Astrocyte (in vitro differentiated cells and primary cell): ENCODE results near the gene COL26A1. TPM values are rescaled to one million over a fixed set of nuclear protein-coding genes. Genes with fewer than 3 reads are reported as not detected.
"Not testable (repeated sequence)": the region's sequence is repeated elsewhere in the genome, so short reads cannot be mapped to it uniquely, and the experiment has no call there.

ENCODE experiments used
- DNase-seq: peaks from one replicate; pipeline ENCODE4 v3.0.0-alpha.2; 2010; ENCODE audit warnings: low read depth
- FAIRE-seq: peaks from 2 replicates; lab custom pipeline; 2011; peaks lifted over from hg19 to GRCh38; lab: Jason Lieb, UNC
- H2AFZ ChIP-seq: 2 replicates; pipeline ENCODE4 v1.6.0; 2012; ENCODE audit warnings: low read depth, low read length, inconsistent platforms
- H3K27ac ChIP-seq: 2 replicates; pipeline ENCODE4 v1.5.1; 2011; ENCODE audit warnings: low read depth, low read length, inconsistent platforms
- H3K27me3 ChIP-seq: 2 replicates; pipeline ENCODE4 v1.6.0; 2011; ENCODE audit warnings: low read length, inconsistent platforms; ENCODE audit not compliant: insufficient read depth
- H3K36me3 ChIP-seq: 2 replicates; pipeline ENCODE4 v1.5.1; 2011; ENCODE audit warnings: low read length, inconsistent platforms; ENCODE audit not compliant: insufficient read depth
- H3K4me1 ChIP-seq: 2 replicates; pipeline ENCODE4 v1.5.1; 2011; ENCODE audit warnings: low read length, inconsistent platforms; ENCODE audit not compliant: insufficient read depth
- H3K4me2 ChIP-seq: 2 replicates; pipeline ENCODE4 v1.6.0; 2012; ENCODE audit warnings: low read length, inconsistent platforms
- H3K4me3 ChIP-seq: 2 replicates; pipeline ENCODE4 v1.5.1; 2011; ENCODE audit warnings: low read depth, mild to moderate bottlenecking, low read length, inconsistent platforms; ENCODE audit not compliant: insufficient read depth
- H3K79me2 ChIP-seq: 2 replicates; pipeline ENCODE4 v1.6.0; 2012; ENCODE audit warnings: mild to moderate bottlenecking, low read length, inconsistent platforms; ENCODE audit not compliant: insufficient read depth
- H3K9ac ChIP-seq: 2 replicates; pipeline ENCODE4 v1.6.0; 2012; ENCODE audit warnings: mild to moderate bottlenecking, low read length, inconsistent platforms
- H3K9me3 ChIP-seq: 2 replicates; pipeline ENCODE4 v1.5.1; 2012; ENCODE audit warnings: low read depth, mild to moderate bottlenecking, low read length, inconsistent platforms; ENCODE audit not compliant: insufficient read depth
- H4K20me1 ChIP-seq: 2 replicates; pipeline ENCODE4 v1.6.0; 2012; ENCODE audit warnings: low read length, inconsistent platforms; ENCODE audit not compliant: insufficient read depth
- H3K27ac Mint-ChIP-seq: one replicate; pipeline ENCODE4 v1.8.0; 2021; ENCODE audit warnings: mild to moderate bottlenecking, mixed read lengths; ENCODE audit not compliant: unreplicated experiment
- H3K27me3 Mint-ChIP-seq: one replicate; pipeline ENCODE4 v1.8.0; 2021; ENCODE audit warnings: low read depth, mixed read lengths; ENCODE audit not compliant: unreplicated experiment
- H3K36me3 Mint-ChIP-seq: one replicate; pipeline ENCODE4 v1.8.0; 2021; ENCODE audit warnings: low read depth, mixed read lengths; ENCODE audit not compliant: unreplicated experiment
- H3K4me1 Mint-ChIP-seq: one replicate; pipeline ENCODE4 v1.8.0; 2021; ENCODE audit warnings: low read depth, mixed read lengths; ENCODE audit not compliant: unreplicated experiment
- H3K4me3 Mint-ChIP-seq: one replicate; pipeline ENCODE4 v1.8.0; 2021; ENCODE audit warnings: mild to moderate bottlenecking, moderate library complexity, mixed read lengths; ENCODE audit not compliant: unreplicated experiment
- H3K9me3 Mint-ChIP-seq: one replicate; pipeline ENCODE4 v1.8.0; 2021; ENCODE audit warnings: mild to moderate bottlenecking, mixed read lengths; ENCODE audit not compliant: unreplicated experiment
- CTCF ChIP-seq: IDR thresholded peaks from 2 replicates; pipeline ENCODE4 v1.5.1; 2011; ENCODE audit warnings: low read depth, mild to moderate bottlenecking, inconsistent platforms, low read length, moderate library complexity; ENCODE audit not compliant: insufficient read depth
- EZH2 ChIP-seq: IDR thresholded peaks from 2 replicates; pipeline ENCODE4 v1.6.1; 2012; ENCODE audit warnings: mild to moderate bottlenecking, low read length, inconsistent platforms; ENCODE audit not compliant: insufficient read depth
- total RNA-seq: library from RNA; stranded (reverse); gene quantifications from 2 replicates; pipeline ENCODE4 v1.2.1, GENCODE V29; 2021

Gene COL26A1
- total RNA-seq, 1 donor from 2014 or later, result 7.1 TPM

GRCh38 chr7:101347477-101347876, 15.2 kb upstream of the COL26A1 start:
- Histone ChIP-seq H3K36me3 (no peaks in the 10 kb centered on the region), H3K4me2 (no peak overlapping the region), H3K9ac (no peak overlapping the region), H3K27ac (no peak overlapping the region), H3K4me3 (no peak overlapping the region), H2AFZ (no peak overlapping the region), H3K27me3 (no peaks in the 10 kb centered on the region), H3K79me2 (no peaks in the 10 kb centered on the region), H4K20me1 (no peaks in the 10 kb centered on the region), H3K4me1 (no peaks in the 10 kb centered on the region), H3K9me3 (no peaks in the 10 kb centered on the region)
- peaks cover 36% of the 10 kb centered on the region for H3K27me3 Mint-ChIP-seq
- TF ChIP-seq CTCF, result no peak
- TF ChIP-seq EZH2, result no peak
- H3K4me1 Mint-ChIP-seq, result no peaks in the 10 kb centered on the region
- DNase-seq (no peak), FAIRE-seq (no peak)
- H3K9me3 Mint-ChIP-seq, result peaks cover 6% of the 10 kb centered on the region
- H3K27ac Mint-ChIP-seq, result no peak overlapping the region
- no peak overlapping the region for H3K4me3 Mint-ChIP-seq
- H3K36me3 Mint-ChIP-seq, result no peaks in the 10 kb centered on the region

- not testable (repeated sequence) for H4K20me1 ChIP-seq, H3K4me2 ChIP-seq, H3K9ac ChIP-seq, H3K9me3 Mint-ChIP-seq, H3K79me2 ChIP-seq, H3K4me1 ChIP-seq, DNase-seq, H3K27ac ChIP-seq, H3K27ac Mint-ChIP-seq, H3K27me3 ChIP-seq, H3K36me3 ChIP-seq, FAIRE-seq, H3K36me3 Mint-ChIP-seq, H3K4me1 Mint-ChIP-seq, H2AFZ ChIP-seq, H3K4me3 ChIP-seq, H3K4me3 Mint-ChIP-seq, H3K9me3 ChIP-seq
- peaks cover 33% of the 10 kb centered on the region for H3K27me3 Mint-ChIP-seq
These were observed 14.1 kb upstream of the COL26A1 start for GRCh38 chr7:101348456-101349067.

- H3K4me1 Mint-ChIP-seq, H2AFZ ChIP-seq, H3K4me1 ChIP-seq, H3K4me2 ChIP-seq, H3K4me3 Mint-ChIP-seq, H4K20me1 ChIP-seq, DNase-seq, H3K36me3 ChIP-seq, H3K9me3 ChIP-seq, H3K79me2 ChIP-seq, H3K27ac ChIP-seq, H3K9ac ChIP-seq, H3K27me3 ChIP-seq, H3K36me3 Mint-ChIP-seq, FAIRE-seq, H3K4me3 ChIP-seq, H3K9me3 Mint-ChIP-seq, H3K27ac Mint-ChIP-seq: not testable (repeated sequence)
- H3K27me3 Mint-ChIP-seq, result peaks cover 33% of the 10 kb centered on the region
These were observed 13.4 kb upstream of the COL26A1 start for GRCh38 chr7:101349300-101349699.
